ENCODE results near the gene ZNF141. TPM values are rescaled to one million over a fixed set of nuclear protein-coding genes. Genes with fewer than 3 reads are reported as not detected.

The ZNF141 gene
- 0.85 to 2.7 TPM (median 2.4 TPM) in 5 replicates for total RNA-seq (2022; extraction: Qiagen RNA extraction; ENCODE audit: low read depth)

GRCh38 chr4:337143-337931 is at the start of gene ZNF141:
Gene ZNF141, plus strand, starts transcription at chr4:337814. Its CDS starts 170 bp downstream, at chr4:337984.

GRCh38 chr4:304969-305680 is 32.5 kb upstream of the ZNF141 start, which contains the start of gene ZNF732:
Gene ZNF732, minus strand, starts transcription at chr4:305474. Its CDS starts 164 bp downstream, at chr4:305310.

Other genes with a start within 250 kb of the ZNF141 start
- 0.33 to 0.66 TPM (median 0.48 TPM) in 5 replicates for gene ZNF718, start 213.3 kb upstream of the ZNF141 start, total RNA-seq (2022; extraction: Qiagen RNA extraction; ENCODE audit: low read depth)
- not detected in 5 replicates for gene ZNF732, start 32.3 kb upstream of the ZNF141 start, total RNA-seq (2022; extraction: Qiagen RNA extraction; ENCODE audit: low read depth)
- 11.7 to 19.2 TPM (median 13.1 TPM) in 5 replicates for gene ZNF721, start 161.3 kb downstream of the ZNF141 start, total RNA-seq (2022; extraction: Qiagen RNA extraction; ENCODE audit: low read depth)
- gene PIGG, start 161.4 kb downstream of the ZNF141 start, total RNA-seq (2022; extraction: Qiagen RNA extraction; ENCODE audit: low read depth): 16.5 to 28.0 TPM (median 21.4 TPM) in 5 replicates
- gene TMEM271, start 238.5 kb downstream of the ZNF141 start, total RNA-seq (2022; extraction: Qiagen RNA extraction; ENCODE audit: low read depth): not detected in 5 replicates